ENCODE measurements around the gene RNF11.

The RNF11 gene

GRCh38 chr1:51289676-51290488 lies 53.8 kb downstream of the RNF11 start:
- TF ChIP-seq CTCF (IDR thresholded peaks at IDR 0.05; ENCODE audit: low read depth, low read length), result no peak
- DNase-seq (ENCODE audit: extremely low read depth, low read depth), result no peak

DNA sequence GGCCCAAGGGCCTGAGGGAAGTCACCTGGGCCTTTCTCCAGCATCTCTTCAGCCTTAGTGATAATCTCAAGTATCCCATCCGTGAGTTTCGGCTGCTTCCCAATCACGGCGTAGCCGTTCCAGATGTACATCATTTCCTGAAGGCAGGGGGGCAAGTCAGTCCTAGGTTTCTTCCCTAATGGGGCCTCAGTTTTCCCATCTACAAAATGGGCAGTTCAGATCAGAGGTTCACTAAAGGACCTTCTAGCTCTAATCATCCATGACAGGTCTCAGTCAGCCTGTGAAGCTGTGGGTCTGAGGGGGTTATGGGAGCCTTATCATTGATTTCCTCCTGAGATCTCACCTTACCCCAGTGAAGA lies 54.4 kb downstream of the RNF11 start:
- no peak for DNase-seq (ENCODE audit: extremely low read depth, low read depth)
- TF ChIP-seq CTCF (IDR thresholded peaks at IDR 0.05; ENCODE audit: low read depth, low read length), result no peak

DNA sequence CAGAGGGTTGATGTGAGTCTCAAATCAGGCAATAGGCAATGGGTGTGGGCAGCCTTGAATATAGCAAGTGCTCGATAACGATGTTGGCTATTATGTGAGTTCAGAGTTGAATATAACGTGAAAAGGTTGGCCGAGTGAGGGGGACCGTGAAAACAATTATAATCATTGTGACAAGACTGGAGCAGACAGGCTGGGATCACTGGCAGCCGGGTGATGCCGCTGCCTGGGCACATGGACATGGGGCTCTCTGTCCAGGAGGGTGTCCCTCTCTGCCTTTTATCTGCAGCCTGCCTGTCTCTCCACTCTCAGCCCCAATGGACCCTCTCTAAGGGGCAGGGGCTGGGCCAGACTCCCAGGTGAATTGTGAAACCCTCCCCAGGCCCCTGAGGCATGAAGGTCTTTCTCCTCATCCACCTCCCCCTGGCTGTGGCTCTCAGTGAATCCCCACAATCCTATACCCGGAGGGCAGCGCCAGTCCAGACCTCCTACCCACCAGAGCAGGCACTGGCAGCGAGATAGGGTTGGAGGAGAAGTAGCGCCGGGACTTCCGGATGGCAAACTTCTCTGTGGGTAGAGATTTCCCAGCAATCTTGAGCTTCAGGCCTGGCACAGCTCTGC lies 57.9 kb downstream of the RNF11 start:
- no peak for DNase-seq (ENCODE audit: extremely low read depth, low read depth)
- no peak for TF ChIP-seq CTCF (IDR thresholded peaks at IDR 0.05; ENCODE audit: low read depth, low read length)

GRCh38 chr1:51294566-51295184 lies 58.6 kb downstream of the RNF11 start:
- no peak for TF ChIP-seq CTCF (IDR thresholded peaks at IDR 0.05; ENCODE audit: low read depth, low read length)
- DNase-seq (ENCODE audit: extremely low read depth, low read depth), result no peak

- TF ChIP-seq CTCF (IDR thresholded peaks at IDR 0.05; ENCODE audit: low read depth, low read length), result no peak
Measured at GRCh38 chr1:51295926-51296325, 59.9 kb downstream of the RNF11 start.

DNA sequence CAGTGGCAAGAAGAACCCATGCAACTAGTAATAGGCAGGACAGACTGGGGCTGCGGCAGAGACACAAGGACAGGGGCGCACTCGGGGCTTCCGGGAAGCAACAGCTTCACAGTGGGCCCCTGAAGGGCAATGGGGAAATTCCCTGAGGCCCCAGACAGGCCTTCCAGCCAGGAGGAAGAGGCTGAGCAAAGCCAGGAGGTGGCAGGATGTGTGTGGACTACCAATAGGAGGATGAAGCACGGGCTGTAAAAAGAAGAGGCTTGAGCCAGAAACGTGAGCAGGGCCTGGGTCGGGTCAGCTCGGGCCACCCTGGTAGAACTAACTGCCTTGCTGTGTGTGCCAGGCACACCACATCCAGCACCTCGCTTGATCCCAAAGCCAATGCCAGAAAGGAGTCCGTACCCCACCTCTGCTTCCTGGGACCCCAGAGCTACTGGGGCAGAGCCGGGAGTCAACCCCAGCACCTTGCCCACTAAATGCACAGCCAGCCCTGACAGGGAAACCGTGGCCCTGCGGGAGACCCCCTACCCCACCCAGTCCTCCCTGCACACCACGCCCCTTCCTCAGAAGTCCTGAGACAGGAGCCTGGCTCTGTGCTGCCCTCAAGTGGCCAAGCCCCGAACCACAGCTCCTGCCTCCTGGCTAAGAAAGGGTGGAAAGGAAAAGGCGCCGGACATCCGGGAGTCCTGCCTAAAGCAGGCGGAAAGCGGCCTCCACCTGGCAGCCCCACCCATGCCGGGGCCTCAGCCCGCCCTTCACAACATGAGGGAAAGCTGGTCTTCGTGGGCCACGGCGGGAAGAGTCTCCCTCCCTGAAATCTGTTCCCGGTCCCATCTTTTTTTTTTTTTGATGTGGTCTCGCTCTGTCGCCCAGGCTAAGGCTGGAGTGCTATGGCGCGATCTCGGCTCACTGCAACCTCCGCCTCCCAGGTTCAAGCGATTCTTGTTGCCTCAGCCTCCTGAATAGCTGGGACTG lies 60.6 kb downstream of the RNF11 start:
- peak; percentile 99 for TF ChIP-seq CTCF (IDR thresholded peaks at IDR 0.05; ENCODE audit: low read depth, low read length)
- peak; percentile 41 for DNase-seq (ENCODE audit: extremely low read depth, low read depth)

More at GRCh38 chr1:51295926-51296325, 59.9 kb downstream of the RNF11 start:
- no peak for DNase-seq (ENCODE audit: extremely low read depth, low read depth)

Measured in AG09319 (cell line).